ENCODE data around the gene PTPRQ. TPM values are rescaled to one million over a fixed set of nuclear protein-coding genes. Genes with fewer than 3 reads are reported as not detected.

PTPRQ gene
- polyA plus RNA-seq, 1 of the 3 experiments (the other 2 are of a cell fraction) = 0.46 TPM

DNA sequence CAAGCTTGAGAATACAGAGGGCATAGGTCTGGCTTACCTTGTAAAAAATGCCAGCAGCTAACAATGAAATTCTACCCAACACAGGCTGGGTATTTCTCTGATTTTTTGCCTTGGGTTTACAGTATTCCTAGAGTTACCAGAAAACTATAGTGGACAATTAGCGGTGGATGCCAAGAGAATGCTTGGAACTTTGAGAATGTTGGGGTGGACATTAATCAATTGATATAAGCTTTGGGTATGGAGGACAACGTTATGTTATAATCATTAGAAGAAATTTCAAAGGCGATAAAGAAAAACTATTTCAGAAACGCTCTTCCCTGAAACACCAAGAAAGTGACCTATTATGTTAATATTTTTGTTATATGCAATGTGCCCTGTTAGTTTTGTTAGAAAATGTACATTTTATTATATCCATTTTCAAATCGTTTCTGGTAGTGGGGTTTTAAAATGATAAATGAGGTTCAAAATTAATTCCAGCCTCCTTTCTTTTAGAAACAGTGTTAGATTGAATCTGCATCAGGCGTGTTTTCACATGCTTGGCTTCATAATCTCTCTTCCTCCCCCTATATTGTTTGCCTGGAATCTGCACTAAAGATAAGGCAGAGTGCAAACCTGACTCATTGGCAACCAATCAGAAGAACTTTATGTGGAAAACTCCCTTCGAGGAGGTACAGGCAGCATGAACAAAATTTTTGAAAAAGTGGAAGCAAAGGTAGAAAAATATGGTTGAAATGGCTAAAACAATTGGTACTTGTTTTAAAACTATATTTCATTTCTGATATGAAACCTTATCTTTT, 1.4 kb upstream of the PTPRQ start (continued):
- TF ChIP-seq, protein P1, sequence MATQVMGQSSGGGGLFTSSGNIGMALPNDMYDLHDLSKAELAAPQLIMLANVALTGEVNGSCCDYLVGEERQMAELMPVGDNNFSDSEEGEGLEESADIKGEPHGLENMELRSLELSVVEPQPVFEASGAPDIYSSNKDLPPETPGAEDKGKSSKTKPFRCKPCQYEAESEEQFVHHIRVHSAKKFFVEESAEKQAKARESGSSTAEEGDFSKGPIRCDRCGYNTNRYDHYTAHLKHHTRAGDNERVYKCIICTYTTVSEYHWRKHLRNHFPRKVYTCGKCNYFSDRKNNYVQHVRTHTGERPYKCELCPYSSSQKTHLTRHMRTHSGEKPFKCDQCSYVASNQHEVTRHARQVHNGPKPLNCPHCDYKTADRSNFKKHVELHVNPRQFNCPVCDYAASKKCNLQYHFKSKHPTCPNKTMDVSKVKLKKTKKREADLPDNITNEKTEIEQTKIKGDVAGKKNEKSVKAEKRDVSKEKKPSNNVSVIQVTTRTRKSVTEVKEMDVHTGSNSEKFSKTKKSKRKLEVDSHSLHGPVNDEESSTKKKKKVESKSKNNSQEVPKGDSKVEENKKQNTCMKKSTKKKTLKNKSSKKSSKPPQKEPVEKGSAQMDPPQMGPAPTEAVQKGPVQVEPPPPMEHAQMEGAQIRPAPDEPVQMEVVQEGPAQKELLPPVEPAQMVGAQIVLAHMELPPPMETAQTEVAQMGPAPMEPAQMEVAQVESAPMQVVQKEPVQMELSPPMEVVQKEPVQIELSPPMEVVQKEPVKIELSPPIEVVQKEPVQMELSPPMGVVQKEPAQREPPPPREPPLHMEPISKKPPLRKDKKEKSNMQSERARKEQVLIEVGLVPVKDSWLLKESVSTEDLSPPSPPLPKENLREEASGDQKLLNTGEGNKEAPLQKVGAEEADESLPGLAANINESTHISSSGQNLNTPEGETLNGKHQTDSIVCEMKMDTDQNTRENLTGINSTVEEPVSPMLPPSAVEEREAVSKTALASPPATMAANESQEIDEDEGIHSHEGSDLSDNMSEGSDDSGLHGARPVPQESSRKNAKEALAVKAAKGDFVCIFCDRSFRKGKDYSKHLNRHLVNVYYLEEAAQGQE (IDR thresholded peaks at IDR 0.05; ENCODE audit: low read depth, low read length) = no peak
- TF ChIP-seq RAD21 (IDR thresholded peaks at IDR 0.05; ENCODE audit: low read length) (no peak), FOSL2 (IDR thresholded peaks at IDR 0.05; ENCODE audit: borderline replicate concordance, low read depth) (no peak), FOXM1 (IDR thresholded peaks at IDR 0.05; ENCODE audit: low read depth) (no peak)

DNA sequence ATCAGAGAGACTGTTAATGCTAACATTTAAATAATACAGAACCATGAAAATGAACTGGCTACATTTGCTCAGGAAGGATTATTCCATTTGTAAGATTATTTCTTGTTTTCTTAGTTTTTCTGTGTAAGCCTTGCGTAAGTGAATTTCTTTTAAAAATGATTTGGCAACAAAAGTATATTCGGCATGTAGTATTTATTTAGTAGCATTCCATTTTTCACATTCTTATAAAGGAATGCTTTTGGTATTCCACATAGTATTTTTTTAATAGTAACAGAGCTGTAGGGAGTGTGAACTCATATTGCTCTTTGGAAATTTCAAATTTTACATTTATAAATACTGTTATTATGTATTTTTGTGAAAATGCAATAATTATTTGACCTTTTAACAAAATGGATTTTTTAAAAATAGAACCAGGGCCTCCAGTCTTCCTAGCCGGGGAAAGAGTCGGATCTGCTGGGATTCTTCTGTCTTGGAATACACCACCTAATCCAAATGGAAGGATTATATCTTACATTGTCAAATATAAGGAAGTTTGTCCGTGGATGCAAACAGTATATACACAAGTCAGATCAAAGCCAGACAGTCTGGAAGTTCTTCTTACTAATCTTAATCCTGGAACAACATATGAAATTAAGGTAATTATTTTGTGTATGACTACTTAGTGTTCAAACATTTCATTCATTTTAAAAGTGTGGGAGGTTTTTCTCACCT, 1.2 kb downstream of the PTPRQ start:
- DNase-seq = no peak
- no peaks in the 10 kb centered on the region for H3F3A ChIP-seq (replicated peaks; ENCODE audit: insufficient read depth)
- POLR2A ChIA-PET = no interaction called here
- H2AFZ ChIP-seq (ENCODE audit: low read depth) = no peak overlapping the region
- H3K36me3 ChIP-seq (replicated peaks in 1 of 2; ENCODE audit: control insufficient read depth in 1 of 2, insufficient read depth in 2 of 2, low read length in 1 of 2) = no peaks in the 10 kb centered on the region
- CTCF ChIA-PET = no interaction called here
- H3K4me2 ChIP-seq = no peak overlapping the region
- 2% methylated on average over 5 of the region's 5 CpGs for WGBS (ENCODE audit: low lambda C conversion rate)
- H3K27me3 ChIP-seq (ENCODE audit: insufficient read depth) = no peaks in the 10 kb centered on the region
- no peaks in the 10 kb centered on the region for H3K79me2 ChIP-seq (ENCODE audit: insufficient read depth)
- no peak for TF ChIP-seq FOXJ3 (CRISPR knock-in tag; IDR thresholded peaks at IDR 0.05)
- no peak for TF ChIP-seq SMC3 (IDR thresholded peaks at IDR 0.05; ENCODE audit: low read depth, low read length)
- TF ChIP-seq, protein P2, sequence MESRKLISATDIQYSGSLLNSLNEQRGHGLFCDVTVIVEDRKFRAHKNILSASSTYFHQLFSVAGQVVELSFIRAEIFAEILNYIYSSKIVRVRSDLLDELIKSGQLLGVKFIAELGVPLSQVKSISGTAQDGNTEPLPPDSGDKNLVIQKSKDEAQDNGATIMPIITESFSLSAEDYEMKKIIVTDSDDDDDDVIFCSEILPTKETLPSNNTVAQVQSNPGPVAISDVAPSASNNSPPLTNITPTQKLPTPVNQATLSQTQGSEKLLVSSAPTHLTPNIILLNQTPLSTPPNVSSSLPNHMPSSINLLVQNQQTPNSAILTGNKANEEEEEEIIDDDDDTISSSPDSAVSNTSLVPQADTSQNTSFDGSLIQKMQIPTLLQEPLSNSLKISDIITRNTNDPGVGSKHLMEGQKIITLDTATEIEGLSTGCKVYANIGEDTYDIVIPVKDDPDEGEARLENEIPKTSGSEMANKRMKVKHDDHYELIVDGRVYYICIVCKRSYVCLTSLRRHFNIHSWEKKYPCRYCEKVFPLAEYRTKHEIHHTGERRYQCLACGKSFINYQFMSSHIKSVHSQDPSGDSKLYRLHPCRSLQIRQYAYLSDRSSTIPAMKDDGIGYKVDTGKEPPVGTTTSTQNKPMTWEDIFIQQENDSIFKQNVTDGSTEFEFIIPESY (IDR thresholded peaks at IDR 0.05; ENCODE audit: borderline replicate concordance, low read depth) = no peak
- TF ChIP-seq NRF1 (IDR thresholded peaks at IDR 0.05; ENCODE audit: low read depth, low read length) = no peak
- TF ChIP-seq, protein P3, sequence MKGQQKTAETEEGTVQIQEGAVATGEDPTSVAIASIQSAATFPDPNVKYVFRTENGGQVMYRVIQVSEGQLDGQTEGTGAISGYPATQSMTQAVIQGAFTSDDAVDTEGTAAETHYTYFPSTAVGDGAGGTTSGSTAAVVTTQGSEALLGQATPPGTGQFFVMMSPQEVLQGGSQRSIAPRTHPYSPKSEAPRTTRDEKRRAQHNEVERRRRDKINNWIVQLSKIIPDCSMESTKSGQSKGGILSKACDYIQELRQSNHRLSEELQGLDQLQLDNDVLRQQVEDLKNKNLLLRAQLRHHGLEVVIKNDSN (IDR thresholded peaks at IDR 0.05; ENCODE audit: borderline replicate concordance, low read depth) = no peak
- TF ChIP-seq GABPA (IDR thresholded peaks at IDR 0.05; ENCODE audit: low read depth) = no peak
- TF ChIP-seq RAD21 (IDR thresholded peaks at IDR 0.05; ENCODE audit: low read length) = no peak
- TF ChIP-seq MXI1 (IDR thresholded peaks at IDR 0.05; ENCODE audit: low read depth, low read length) = no peak
- TF ChIP-seq RFX5 (IDR thresholded peaks at IDR 0.05; ENCODE audit: low read length) = no peak
- TF ChIP-seq YY1 (IDR thresholded peaks at IDR 0.05; ENCODE audit: low read depth) = no peak
- TF ChIP-seq TCF12 (IDR thresholded peaks at IDR 0.05) = no peak
- no peak for TF ChIP-seq FOSL2 (IDR thresholded peaks at IDR 0.05; ENCODE audit: borderline replicate concordance, low read depth)
- no peak for TF ChIP-seq CHD2 (IDR thresholded peaks at IDR 0.05; ENCODE audit: low read length, partially characterized antibody)
- no peak for TF ChIP-seq TAF1 (IDR thresholded peaks at IDR 0.05; ENCODE audit: borderline replicate concordance, low read depth, low read length)
- TF ChIP-seq, protein P4, sequence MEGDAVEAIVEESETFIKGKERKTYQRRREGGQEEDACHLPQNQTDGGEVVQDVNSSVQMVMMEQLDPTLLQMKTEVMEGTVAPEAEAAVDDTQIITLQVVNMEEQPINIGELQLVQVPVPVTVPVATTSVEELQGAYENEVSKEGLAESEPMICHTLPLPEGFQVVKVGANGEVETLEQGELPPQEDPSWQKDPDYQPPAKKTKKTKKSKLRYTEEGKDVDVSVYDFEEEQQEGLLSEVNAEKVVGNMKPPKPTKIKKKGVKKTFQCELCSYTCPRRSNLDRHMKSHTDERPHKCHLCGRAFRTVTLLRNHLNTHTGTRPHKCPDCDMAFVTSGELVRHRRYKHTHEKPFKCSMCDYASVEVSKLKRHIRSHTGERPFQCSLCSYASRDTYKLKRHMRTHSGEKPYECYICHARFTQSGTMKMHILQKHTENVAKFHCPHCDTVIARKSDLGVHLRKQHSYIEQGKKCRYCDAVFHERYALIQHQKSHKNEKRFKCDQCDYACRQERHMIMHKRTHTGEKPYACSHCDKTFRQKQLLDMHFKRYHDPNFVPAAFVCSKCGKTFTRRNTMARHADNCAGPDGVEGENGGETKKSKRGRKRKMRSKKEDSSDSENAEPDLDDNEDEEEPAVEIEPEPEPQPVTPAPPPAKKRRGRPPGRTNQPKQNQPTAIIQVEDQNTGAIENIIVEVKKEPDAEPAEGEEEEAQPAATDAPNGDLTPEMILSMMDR (IDR thresholded peaks at IDR 0.05) = no peak
- TF ChIP-seq TEAD4 (IDR thresholded peaks at IDR 0.05; ENCODE audit: borderline replicate concordance, insufficient read depth) = no peak
- TF ChIP-seq NFIC (IDR thresholded peaks at IDR 0.05; ENCODE audit: borderline replicate concordance) = no peak
- TF ChIP-seq ELF1 (IDR thresholded peaks at IDR 0.05) = no peak
- no peaks in the 10 kb centered on the region for H3K9me2 ChIP-seq
- no peaks in the 10 kb centered on the region for H3K9me3 ChIP-seq
- no peaks in the 10 kb centered on the region for H3K4me1 ChIP-seq (ENCODE audit: control insufficient read depth in 1 of 2, insufficient read depth in 2 of 2, low read depth in 1 of 2, low read length in 1 of 2)
- H3K9ac ChIP-seq = no peak overlapping the region
- H4K20me1 ChIP-seq (ENCODE audit: insufficient read depth) = no peaks in the 10 kb centered on the region
- no peak overlapping the region for H3K27ac ChIP-seq (ENCODE audit: low read depth in 2 of 2, low read length in 1 of 2)
- no peak overlapping the region for H3K4me3 ChIP-seq (ENCODE audit: low read depth in 2 of 2, low read length in 1 of 2)

All from SK-N-SH (cell line).